ENCODE data around the gene CABP4. TPM values are rescaled to one million over a fixed set of nuclear protein-coding genes. Genes with fewer than 3 reads are reported as not detected.

The CABP4 gene
- total RNA-seq, 1 experiment from 2014 or later, result not detected

- TF ChIP-seq ZNF121 (CRISPR knock-in tag; IDR thresholded peaks at IDR 0.05) (peak; percentile 81), GRHL2 (CRISPR knock-in tag; IDR thresholded peaks at IDR 0.05; ENCODE audit: insufficient replicate concordance, severe bottlenecking) (no peak), E2F1 (CRISPR knock-in tag; IDR thresholded peaks at IDR 0.05) (peak; percentile 92), NR3C1 (CRISPR knock-in tag; conservative IDR thresholded peaks at IDR 0.05; ENCODE audit: low read depth) (no peak), FOXJ3 (CRISPR knock-in tag; IDR thresholded peaks at IDR 0.05; ENCODE audit: borderline replicate concordance) (0 out of 2 replicates have a peak, but pooled peaks have one; percentile 65), ATF3 (CRISPR knock-in tag; conservative IDR thresholded peaks at IDR 0.05) (peak; percentile 91), FOXK1 (CRISPR knock-in tag; IDR thresholded peaks at IDR 0.05) (peak; percentile 97), MXD4 (CRISPR knock-in tag; IDR thresholded peaks at IDR 0.05; ENCODE audit: borderline replicate concordance) (no peak), ETV6 (CRISPR knock-in tag; IDR thresholded peaks at IDR 0.05) (peak; percentile 99), AR (CRISPR knock-in tag; IDR thresholded peaks at IDR 0.05) (no peak), HMGA2 (CRISPR knock-in tag; IDR thresholded peaks at IDR 0.05) (no peak), ATF1 (CRISPR knock-in tag; IDR thresholded peaks at IDR 0.05) (peak; percentile 93), PRRX2 (CRISPR knock-in tag; IDR thresholded peaks at IDR 0.05) (no peak), E2F5 (CRISPR knock-in tag; IDR thresholded peaks at IDR 0.05) (peak; percentile 96), FOXP4 (CRISPR knock-in tag; IDR thresholded peaks at IDR 0.05) (peak; percentile 99), KAT7 (CRISPR knock-in tag; IDR thresholded peaks at IDR 0.05; ENCODE audit: borderline replicate concordance) (no peak), ATF6 (CRISPR knock-in tag; IDR thresholded peaks at IDR 0.05) (no peak), ZSCAN18 (CRISPR knock-in tag; IDR thresholded peaks at IDR 0.05) (no peak), ZNF532 (CRISPR knock-in tag; IDR thresholded peaks at IDR 0.05; ENCODE audit: borderline replicate concordance) (no peak), ELF4 (CRISPR knock-in tag; IDR thresholded peaks at IDR 0.05; ENCODE audit: low read depth) (0 out of 2 replicates have a peak, but pooled peaks have one; percentile 81), ZNF219 (CRISPR knock-in tag; IDR thresholded peaks at IDR 0.05; ENCODE audit: borderline replicate concordance) (peak; percentile 94), FOXP1 (CRISPR knock-in tag; IDR thresholded peaks at IDR 0.05; ENCODE audit: borderline replicate concordance) (peak; percentile 98)
Observed at GRCh38 chr11:67482827-67483798, 28.0 kb downstream of the CABP4 start, which contains the start of gene AIP (continued).
